D721Med (cell line): ENCODE results near the gene KIF15.

Source experiments
- DNase-seq: peaks from one replicate; pipeline ENCODE4 v3.0.0; 2011; ENCODE audit warnings: low spot score; ENCODE audit not compliant: insufficient read length
- FAIRE-seq: peaks from 2 replicates; lab custom pipeline; 2011; peaks lifted over from hg19 to GRCh38; lab: Jason Lieb, UNC
- CTCF ChIP-seq: IDR thresholded peaks from 2 replicates; pipeline ENCODE4 v1.5.1; 2012; ENCODE audit warnings: mild to moderate bottlenecking, control low read depth; ENCODE audit not compliant: insufficient read depth; ENCODE audit errors: missing control alignments

The KIF15 gene

GRCh38 chr3:44761101-44761423 is 532 bp upstream of the KIF15 start:
- no peak for TF ChIP-seq CTCF
- FAIRE-seq (no peak), DNase-seq (no peak)

- no peak for TF ChIP-seq CTCF
- no peak for FAIRE-seq
- no peak for DNase-seq
These were observed 630 bp downstream of the KIF15 start for GRCh38 chr3:44762170-44762677.

GRCh38 chr3:44762690-44763089 is 1.1 kb downstream of the KIF15 start:
- FAIRE-seq: no peak
- TF ChIP-seq CTCF: no peak
- DNase-seq: no peak

- DNase-seq: no peak
- FAIRE-seq: no peak
- TF ChIP-seq CTCF: no peak
These were observed 2.7 kb downstream of the KIF15 start for GRCh38 chr3:44764248-44764647.

- DNase-seq (no peak), FAIRE-seq (no peak)
- no peak for TF ChIP-seq CTCF
These were observed 10.0 kb downstream of the KIF15 start for GRCh38 chr3:44771424-44772098.

- no peak for TF ChIP-seq CTCF
- DNase-seq: no peak
- FAIRE-seq: no peak
These were observed 10.5 kb downstream of the KIF15 start for GRCh38 chr3:44772099-44772442.

GRCh38 chr3:44782891-44783290 is 21.3 kb downstream of the KIF15 start:
- no peak for TF ChIP-seq CTCF
- DNase-seq (peak; percentile 73), FAIRE-seq (peak; percentile 78)
